Measurements from ENCODE around the gene NMBR. TPM values are rescaled to one million over a fixed set of nuclear protein-coding genes. Genes with fewer than 3 reads are reported as not detected.

NMBR gene
- total RNA-seq, 2 donors from 2014 or later, result 0.33 TPM; not detected in 1

GRCh38 chr6:142155895-142156757 is 9.2 kb upstream of the NMBR start:
- H3K9ac ChIP-seq (ENCODE audit: extremely low read depth, low read length, poor library complexity, severe bottlenecking), result no peak overlapping the region
- peak overlapping the region; percentile 48 for H3K27ac ChIP-seq (ENCODE audit: low read depth, low read length)
- Mint-ChIP-seq H3K27me3 (ENCODE audit: insufficient read depth) (no peaks in the 10 kb centered on the region), H3K27ac (peak overlapping the region; percentile 63), H3K4me1 (peaks cover 9% of the 10 kb centered on the region), H3K4me3 (no peak overlapping the region), H3K9me3 (no peaks in the 10 kb centered on the region), H3K36me3 (ENCODE audit: low read depth) (peaks cover 4% of the 10 kb centered on the region)
- no peaks in the 10 kb centered on the region for H3K4me1 ChIP-seq (ENCODE audit: control insufficient read depth, insufficient read depth, low read length)
- H3K9me3 ChIP-seq (ENCODE audit: control insufficient read depth, low read length), result no peaks in the 10 kb centered on the region
- DNase-seq, result peak; percentile 45
- TF ChIP-seq, protein P1, sequence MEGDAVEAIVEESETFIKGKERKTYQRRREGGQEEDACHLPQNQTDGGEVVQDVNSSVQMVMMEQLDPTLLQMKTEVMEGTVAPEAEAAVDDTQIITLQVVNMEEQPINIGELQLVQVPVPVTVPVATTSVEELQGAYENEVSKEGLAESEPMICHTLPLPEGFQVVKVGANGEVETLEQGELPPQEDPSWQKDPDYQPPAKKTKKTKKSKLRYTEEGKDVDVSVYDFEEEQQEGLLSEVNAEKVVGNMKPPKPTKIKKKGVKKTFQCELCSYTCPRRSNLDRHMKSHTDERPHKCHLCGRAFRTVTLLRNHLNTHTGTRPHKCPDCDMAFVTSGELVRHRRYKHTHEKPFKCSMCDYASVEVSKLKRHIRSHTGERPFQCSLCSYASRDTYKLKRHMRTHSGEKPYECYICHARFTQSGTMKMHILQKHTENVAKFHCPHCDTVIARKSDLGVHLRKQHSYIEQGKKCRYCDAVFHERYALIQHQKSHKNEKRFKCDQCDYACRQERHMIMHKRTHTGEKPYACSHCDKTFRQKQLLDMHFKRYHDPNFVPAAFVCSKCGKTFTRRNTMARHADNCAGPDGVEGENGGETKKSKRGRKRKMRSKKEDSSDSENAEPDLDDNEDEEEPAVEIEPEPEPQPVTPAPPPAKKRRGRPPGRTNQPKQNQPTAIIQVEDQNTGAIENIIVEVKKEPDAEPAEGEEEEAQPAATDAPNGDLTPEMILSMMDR (conservative IDR thresholded peaks at IDR 0.05), result peak; percentile 71
- H3K27me3 ChIP-seq (ENCODE audit: control insufficient read depth, insufficient read depth, low read length, poor library complexity, severe bottlenecking), result no peaks in the 10 kb centered on the region
- WGBS, 2 experiments (ENCODE audit: insufficient coverage in 1 of 2, insufficient read length in 1 of 2), result 70 to 89% methylated on average over 3 to 4 of the region's 5 CpGs
- H3K4me3 ChIP-seq (ENCODE audit: low read length), result no peak overlapping the region
- H3K36me3 ChIP-seq (ENCODE audit: control insufficient read depth, insufficient read depth, low read length), result no peaks in the 10 kb centered on the region

GRCh38 chr6:142155091-142155490 is 8.2 kb upstream of the NMBR start:
- no peak overlapping the region for H3K27ac Mint-ChIP-seq
- H3K4me3 Mint-ChIP-seq, result no peak overlapping the region
- peaks cover 13% of the 10 kb centered on the region for H3K36me3 Mint-ChIP-seq (ENCODE audit: low read depth)
- no peaks in the 10 kb centered on the region for H3K27me3 Mint-ChIP-seq (ENCODE audit: insufficient read depth)
- H3K9me3 Mint-ChIP-seq, result no peaks in the 10 kb centered on the region
- Histone ChIP-seq H3K9me3 (ENCODE audit: control insufficient read depth, low read length) (no peaks in the 10 kb centered on the region), H3K9ac (ENCODE audit: extremely low read depth, low read length, poor library complexity, severe bottlenecking) (no peak overlapping the region), H3K27ac (ENCODE audit: low read depth, low read length) (no peak overlapping the region), H3K4me1 (ENCODE audit: control insufficient read depth, insufficient read depth, low read length) (no peaks in the 10 kb centered on the region), H3K36me3 (ENCODE audit: control insufficient read depth, insufficient read depth, low read length) (no peaks in the 10 kb centered on the region), H3K27me3 (ENCODE audit: control insufficient read depth, insufficient read depth, low read length, poor library complexity, severe bottlenecking) (no peaks in the 10 kb centered on the region), H3K4me3 (ENCODE audit: low read length) (no peak overlapping the region)
- peaks cover 9% of the 10 kb centered on the region for H3K4me1 Mint-ChIP-seq
- TF ChIP-seq, protein P1 (conservative IDR thresholded peaks at IDR 0.05), result no peak
- DNase-seq, result no peak
- WGBS, 2 experiments (ENCODE audit: insufficient coverage in 1 of 2, insufficient read length in 1 of 2), result 94 to 100% methylated on average over 2 of the region's 3 CpGs

DNA sequence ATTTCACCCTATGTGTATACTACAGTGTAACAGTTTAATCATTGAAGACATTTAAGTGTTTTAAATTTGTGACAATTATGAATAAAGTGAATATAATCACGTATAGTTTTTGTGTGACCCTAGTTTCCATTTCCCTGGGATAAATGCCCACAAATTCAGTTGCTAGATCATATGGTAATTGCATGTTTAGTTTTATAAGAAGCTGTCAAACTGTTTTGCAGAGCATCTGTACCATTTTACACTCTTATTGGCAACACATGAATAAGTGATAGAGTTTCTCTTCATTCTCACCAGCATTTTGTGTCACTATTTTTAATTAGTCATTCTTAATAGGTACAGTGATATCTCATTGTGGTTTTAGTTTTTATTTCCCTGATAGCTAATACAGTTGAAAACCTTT is 7.4 kb upstream of the NMBR start:
- no peaks in the 10 kb centered on the region for H3K27me3 Mint-ChIP-seq (ENCODE audit: insufficient read depth)
- no peak overlapping the region for H3K27ac ChIP-seq (ENCODE audit: low read depth, low read length)

More for the DNA sequence above, 7.4 kb upstream of the NMBR start:
- TF ChIP-seq, protein P1 (conservative IDR thresholded peaks at IDR 0.05), result no peak
- 89% methylated on average over 1 of the region's 1 CpG; no CpG with 5 or more reads in 1 of the 2 experiments for WGBS, 2 experiments (ENCODE audit: insufficient coverage in 1 of 2, insufficient read length in 1 of 2)
- DNase-seq, result no peak
- H3K36me3 ChIP-seq (ENCODE audit: control insufficient read depth, insufficient read depth, low read length), result no peaks in the 10 kb centered on the region
- no peaks in the 10 kb centered on the region for H3K4me1 ChIP-seq (ENCODE audit: control insufficient read depth, insufficient read depth, low read length)
- Mint-ChIP-seq H3K4me3 (no peak overlapping the region), H3K27ac (no peak overlapping the region), H3K36me3 (ENCODE audit: low read depth) (peaks cover 9% of the 10 kb centered on the region), H3K9me3 (no peaks in the 10 kb centered on the region), H3K4me1 (peaks cover 15% of the 10 kb centered on the region)
- no peaks in the 10 kb centered on the region for H3K27me3 ChIP-seq (ENCODE audit: control insufficient read depth, insufficient read depth, low read length, poor library complexity, severe bottlenecking)
- H3K4me3 ChIP-seq (ENCODE audit: low read length), result no peak overlapping the region
- no peaks in the 10 kb centered on the region for H3K9me3 ChIP-seq (ENCODE audit: control insufficient read depth, low read length)
- H3K9ac ChIP-seq (ENCODE audit: extremely low read depth, low read length, poor library complexity, severe bottlenecking), result no peak overlapping the region
